Kidney (tissue), 14 donors: ENCODE results near the gene ADA. TPM values are rescaled to one million over a fixed set of nuclear protein-coding genes. Genes with fewer than 3 reads are reported as not detected.
A peak's percentile ranks its signal among the peaks of the same experiment; 100 is the strongest.

Experiments used
- DNase-seq, 5 donors: peaks; one replicate each; pipeline ENCODE4 v3.0.0-alpha.2; 2013 to 2020
- FAIRE-seq: peaks from 2 replicates; lab custom pipeline; 2012; peaks lifted over from hg19 to GRCh38; lab: Jason Lieb, UNC
- H3K27ac ChIP-seq, 2 donors: one replicate each; pipeline ENCODE4 v1.7.0; 2013; ENCODE audit warnings: low read depth in 2 of 2, low read length in 2 of 2, inconsistent platforms in 1 of 2
- H3K27me3 ChIP-seq: one replicate; pipeline ENCODE4 v1.7.1; 2013; ENCODE audit warnings: low read length, inconsistent platforms; ENCODE audit not compliant: control insufficient read depth, insufficient read depth
- H3K36me3 ChIP-seq, 3 donors: one replicate each; pipeline versions ENCODE4 v1.7.0 to v1.7.1; 2013; ENCODE audit warnings: low read length in 3 of 3, control low read depth in 1 of 3, inconsistent platforms in 1 of 3; ENCODE audit not compliant: insufficient read depth in 3 of 3, control insufficient read depth in 2 of 3
- H3K4me1 ChIP-seq, 3 donors: one replicate each; pipeline versions ENCODE4 v1.7.0 to v1.7.1; 2013; ENCODE audit warnings: low read length in 3 of 3, inconsistent platforms in 1 of 3, low read depth in 1 of 3; ENCODE audit not compliant: control insufficient read depth in 2 of 3, insufficient read depth in 2 of 3
- H3K4me3 ChIP-seq, 3 donors: one replicate each; pipeline versions ENCODE4 v1.7.0 to v1.8.1; 2013; ENCODE audit warnings: low read length in 3 of 3, control low read depth in 1 of 3, inconsistent platforms in 1 of 3
- H3K9ac ChIP-seq, 3 donors: one replicate each; pipeline versions ENCODE4 v1.7.0 to v1.7.1; 2013; ENCODE audit warnings: low read length in 3 of 3, control low read depth in 1 of 3, inconsistent platforms in 1 of 3
- H3K9me3 ChIP-seq, 3 donors: one replicate each; pipeline versions ENCODE4 v1.7.0 to v1.7.1; 2013; ENCODE audit warnings: low read length in 3 of 3, control low read depth in 1 of 3, inconsistent platforms in 1 of 3; ENCODE audit not compliant: control insufficient read depth in 2 of 3, insufficient read depth in 1 of 3
- intact Hi-C: fragments of 100-400 bp; cut with DNase I; formaldehyde crosslinking; loops from one replicate; pipeline ENCODE4 v1.11.1; 2022
- polyA plus RNA-seq: library from polyadenylated mRNA; stranded (reverse); fragments of 350-450 nt; fragmentation: Illumina TruSeq; extraction: RNeasy Lipid Tissue Mini Kit (QIAGEN cat#74804); gene quantifications from one replicate; pipeline ENCODE4 v1.2.3, GENCODE V29; 2014; ENCODE audit warnings: low read depth, low replicate concordance; ENCODE audit not compliant: insufficient read depth
- total RNA-seq: library from RNA; stranded (reverse); fragmentation: NEBNext Ultra II Directional; extraction: Animal tissue kit (Norgen Biotek cat#: 25700); gene quantifications from one replicate; pipeline ENCODE4 v1.2.1, GENCODE V29; 2021
- TF ChIP-seq, protein P1 (sequence below): IDR thresholded peaks from 3 replicates; pipeline ENCODE4 v1.5.1; 2012; ENCODE audit warnings: mild to moderate bottlenecking, moderate library complexity, borderline replicate concordance; ENCODE audit not compliant: insufficient read depth; ENCODE audit errors: extremely low read depth
- donor health status: control.
- donor health status: control.
- donor health status: control.
- donor health status: control.
- donor health status: control.
- donor health status: DM: yes; HTN: yes; CAD: no.
- donor health status: Normal renal cell carcinoma (clear cell type).

ADA gene
- total and polyA plus RNA-seq, 2 donors from 2014 or later = 3.1 to 6.5 TPM

DNA sequence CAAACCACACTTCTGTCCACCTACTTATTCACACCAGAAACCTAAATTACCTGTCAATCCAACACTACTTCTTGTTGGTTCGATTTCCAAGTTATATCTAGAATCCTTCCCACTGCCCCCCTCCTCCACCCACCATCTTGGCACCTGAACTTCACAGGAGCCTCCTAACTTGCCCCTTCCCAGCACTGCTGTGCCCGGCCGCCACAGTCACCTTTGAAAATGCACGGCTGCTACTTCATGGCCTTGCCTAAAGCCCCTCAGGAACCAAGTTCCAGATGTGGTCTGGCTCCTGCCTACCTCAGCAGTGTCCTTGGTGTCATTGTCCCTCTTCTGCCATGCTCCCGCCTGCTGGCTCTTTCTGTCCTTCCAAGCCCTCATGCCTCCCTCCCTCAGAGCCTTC is 37.9 kb downstream of the ADA start:
- no peak overlapping the region for H3K9ac ChIP-seq
- intact Hi-C loops = loop anchor here (10.0 kb wide), 1 partner anchor 229 kb away; no protein-coding TSS in a partner anchor
- TF ChIP-seq, protein P1, sequence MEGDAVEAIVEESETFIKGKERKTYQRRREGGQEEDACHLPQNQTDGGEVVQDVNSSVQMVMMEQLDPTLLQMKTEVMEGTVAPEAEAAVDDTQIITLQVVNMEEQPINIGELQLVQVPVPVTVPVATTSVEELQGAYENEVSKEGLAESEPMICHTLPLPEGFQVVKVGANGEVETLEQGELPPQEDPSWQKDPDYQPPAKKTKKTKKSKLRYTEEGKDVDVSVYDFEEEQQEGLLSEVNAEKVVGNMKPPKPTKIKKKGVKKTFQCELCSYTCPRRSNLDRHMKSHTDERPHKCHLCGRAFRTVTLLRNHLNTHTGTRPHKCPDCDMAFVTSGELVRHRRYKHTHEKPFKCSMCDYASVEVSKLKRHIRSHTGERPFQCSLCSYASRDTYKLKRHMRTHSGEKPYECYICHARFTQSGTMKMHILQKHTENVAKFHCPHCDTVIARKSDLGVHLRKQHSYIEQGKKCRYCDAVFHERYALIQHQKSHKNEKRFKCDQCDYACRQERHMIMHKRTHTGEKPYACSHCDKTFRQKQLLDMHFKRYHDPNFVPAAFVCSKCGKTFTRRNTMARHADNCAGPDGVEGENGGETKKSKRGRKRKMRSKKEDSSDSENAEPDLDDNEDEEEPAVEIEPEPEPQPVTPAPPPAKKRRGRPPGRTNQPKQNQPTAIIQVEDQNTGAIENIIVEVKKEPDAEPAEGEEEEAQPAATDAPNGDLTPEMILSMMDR = no peak
- no peaks in the 10 kb centered on the region for H3K9me3 ChIP-seq
- H3K27me3 ChIP-seq = no peaks in the 10 kb centered on the region
- DNase-seq (no peak), FAIRE-seq (no peak)
- H3K4me3 ChIP-seq = no peak overlapping the region
- H3K4me1 ChIP-seq = peaks cover 0 to 28% (median 23%) of the 10 kb centered on the region in 3 donors
- H3K27ac ChIP-seq = no peak overlapping the region
- H3K36me3 ChIP-seq = peaks cover 2 to 21% (median 3%) of the 10 kb centered on the region in 3 donors

DNA sequence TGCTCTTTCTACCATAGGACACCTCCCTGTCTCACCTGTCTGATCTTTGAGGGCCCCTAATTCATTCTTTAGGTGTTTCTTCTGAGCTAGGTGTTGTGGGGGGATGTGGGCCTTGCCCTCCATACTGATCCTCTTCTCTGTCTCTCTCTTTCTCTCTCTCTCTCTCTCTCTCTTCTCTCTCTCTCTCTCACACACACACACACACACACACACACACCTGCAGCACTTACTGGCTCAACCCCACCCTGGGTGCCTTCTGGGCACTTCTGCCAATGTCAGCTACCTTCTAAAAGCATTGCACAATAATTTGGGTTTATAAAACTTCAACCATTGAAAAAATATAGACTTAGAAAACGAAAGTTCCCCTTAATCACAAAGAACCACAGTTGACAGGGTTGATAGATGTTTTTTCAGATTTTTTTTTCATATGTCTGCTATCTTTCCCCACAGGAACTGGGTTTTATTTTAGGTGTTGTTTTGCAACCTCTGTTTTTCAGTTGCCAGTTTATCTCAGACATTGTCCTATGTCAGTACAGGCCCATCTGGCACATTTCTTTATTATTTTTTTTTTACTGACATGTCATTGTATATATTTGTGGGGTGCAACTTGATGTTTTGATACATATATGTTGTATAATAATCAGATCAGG is 41.1 kb downstream of the ADA start:
- Histone ChIP-seq H3K27ac (peak overlapping the region in 1 of 2 donors; percentile 33), H3K36me3 (peaks cover 2 to 3% (median 3%) of the 10 kb centered on the region in 3 donors), H3K27me3 (no peaks in the 10 kb centered on the region), H3K9me3 (no peaks in the 10 kb centered on the region), H3K4me1 (peaks cover 0 to 18% (median 14%) of the 10 kb centered on the region in 3 donors), H3K4me3 (no peak overlapping the region), H3K9ac (peak overlapping the region in 1 of 3 donors; percentile 41)
- DNase-seq (no peak), FAIRE-seq (no peak)
- intact Hi-C loops = loop anchor here (10.0 kb wide), 1 partner anchor 226 kb away; no protein-coding TSS in a partner anchor
- TF ChIP-seq, protein P1 = no peak

DNA sequence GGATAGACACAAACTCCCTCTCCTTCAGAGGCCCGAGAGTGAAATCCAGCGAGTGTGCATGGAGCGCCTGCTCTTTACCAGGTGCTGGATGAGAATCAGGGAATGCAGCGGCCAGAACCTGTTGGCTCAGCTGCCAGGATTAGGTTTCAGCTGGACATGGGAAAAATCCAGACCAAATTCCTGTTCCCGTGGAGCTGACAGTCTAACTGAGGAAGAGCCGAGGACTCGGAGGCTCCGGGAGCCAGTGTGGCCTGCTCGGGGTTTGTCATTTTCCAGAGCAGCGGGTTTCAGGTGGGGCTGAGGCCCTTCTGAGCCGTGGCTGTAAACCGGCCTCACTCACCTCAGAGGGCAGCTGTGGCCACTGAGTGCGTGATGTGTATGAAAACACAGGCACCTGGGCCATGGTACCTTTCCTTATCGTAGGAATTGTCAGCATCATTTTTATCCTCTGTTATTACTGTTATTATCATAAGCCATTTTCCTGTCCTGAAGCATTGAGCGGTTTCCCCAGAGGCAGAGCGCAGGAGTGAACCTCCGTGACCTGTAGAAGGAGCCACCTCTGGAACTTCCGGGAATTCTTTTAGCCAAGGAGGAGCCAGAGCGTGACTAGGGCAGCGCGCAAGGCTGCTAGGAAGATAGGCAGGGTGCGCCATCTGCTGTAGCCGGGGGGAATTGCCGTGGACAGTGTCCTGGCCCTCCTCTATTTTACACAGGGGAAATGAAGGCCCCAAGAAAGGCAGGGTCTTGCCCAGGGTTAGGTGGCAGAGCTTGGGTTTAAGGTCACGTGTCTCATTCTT is 41.8 kb downstream of the ADA start:
- Histone ChIP-seq H3K27ac (peak overlapping the region; percentile 71 to 87), H3K9ac (peak overlapping the region in 2 of 3 donors; percentile 41 to 44), H3K27me3 (no peaks in the 10 kb centered on the region), H3K4me3 (peak overlapping the region; percentile 17 to 46 (median 46)), H3K4me1 (peaks cover 0 to 14% (median 14%) of the 10 kb centered on the region in 3 donors), H3K36me3 (peaks cover 0 to 3% (median 2%) of the 10 kb centered on the region in 3 donors), H3K9me3 (no peaks in the 10 kb centered on the region)
- FAIRE-seq (peak; percentile 50), DNase-seq (peak; percentile 91 to 95 (median 94))
- intact Hi-C loops = loop anchor here (10.0 kb wide), 1 partner anchor 225 kb away; no protein-coding TSS in a partner anchor
- TF ChIP-seq, protein P1 = peak; percentile 96
